Prostate gland (tissue), 2 donors: ENCODE measurements around the gene FRK.

Experiments
- POLR2A ChIP-seq: fragments of 450-650 bp; IDR thresholded peaks from one replicate; pipeline ENCODE4 v1.6.1; 2016; ENCODE audit warnings: antibody characterized with exemption, mild to moderate bottlenecking
- TF ChIP-seq, protein P1 (sequence below), 4 experiments: fragments of 200-600 bp in 2 of 4; fragments of 450-650 bp in 2 of 4; sonication (generic) in 2 of 4; IDR thresholded peaks; 1 replicate in 3 of 4; 2 replicates in 1 of 4; pipeline ENCODE4 v1.5.1; 2016 to 2019; ENCODE audit warnings: antibody characterized with exemption in 4 of 4, mild to moderate bottlenecking in 2 of 4, moderate library complexity in 2 of 4

GRCh38 chr6:116108836-116109235 lies 48.1 kb upstream of the FRK start:
- TF ChIP-seq, protein P1, sequence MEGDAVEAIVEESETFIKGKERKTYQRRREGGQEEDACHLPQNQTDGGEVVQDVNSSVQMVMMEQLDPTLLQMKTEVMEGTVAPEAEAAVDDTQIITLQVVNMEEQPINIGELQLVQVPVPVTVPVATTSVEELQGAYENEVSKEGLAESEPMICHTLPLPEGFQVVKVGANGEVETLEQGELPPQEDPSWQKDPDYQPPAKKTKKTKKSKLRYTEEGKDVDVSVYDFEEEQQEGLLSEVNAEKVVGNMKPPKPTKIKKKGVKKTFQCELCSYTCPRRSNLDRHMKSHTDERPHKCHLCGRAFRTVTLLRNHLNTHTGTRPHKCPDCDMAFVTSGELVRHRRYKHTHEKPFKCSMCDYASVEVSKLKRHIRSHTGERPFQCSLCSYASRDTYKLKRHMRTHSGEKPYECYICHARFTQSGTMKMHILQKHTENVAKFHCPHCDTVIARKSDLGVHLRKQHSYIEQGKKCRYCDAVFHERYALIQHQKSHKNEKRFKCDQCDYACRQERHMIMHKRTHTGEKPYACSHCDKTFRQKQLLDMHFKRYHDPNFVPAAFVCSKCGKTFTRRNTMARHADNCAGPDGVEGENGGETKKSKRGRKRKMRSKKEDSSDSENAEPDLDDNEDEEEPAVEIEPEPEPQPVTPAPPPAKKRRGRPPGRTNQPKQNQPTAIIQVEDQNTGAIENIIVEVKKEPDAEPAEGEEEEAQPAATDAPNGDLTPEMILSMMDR (IDR thresholded peaks at IDR 0.05): no peak
- no peak for TF ChIP-seq POLR2A
